ENCODE data around the gene DKC1. TPM values are rescaled to one million over a fixed set of nuclear protein-coding genes. Genes with fewer than 3 reads are reported as not detected.

The DKC1 gene
- total RNA-seq, 2 experiments from 2014 or later = 51.7 to 58.6 TPM

GRCh38 chrX:154734061-154734781 is 28.4 kb upstream of the DKC1 start:
- peak overlapping the region; percentile 40 to 66 for H3K27ac ChIP-seq (ENCODE audit: low read depth in 1 of 2, low read length in 2 of 2)
- H3K36me3 ChIP-seq (ENCODE audit: insufficient read depth, low read length) = no peaks in the 10 kb centered on the region
- H3K9me3 ChIP-seq (ENCODE audit: control insufficient read depth in 1 of 2, insufficient read depth in 1 of 2, low read length in 2 of 2) = no peaks in the 10 kb centered on the region
- ATAC-seq (ENCODE audit: poor library complexity) (peak; percentile 73), DNase-seq (peak in 11 of 14 experiments; percentile 13 to 72 (median 45))
- H3K4me1 ChIP-seq (ENCODE audit: insufficient read depth, low read length) = peaks cover 80% of the 10 kb centered on the region
- Mint-ChIP-seq H3K27me3 (no peaks in the 10 kb centered on the region), H3K4me3 (peak overlapping the region; percentile 81), H3K4me1 (ENCODE audit: low read depth) (peaks cover 90% of the 10 kb centered on the region), H3K9me3 (no peaks in the 10 kb centered on the region), H3K27ac (peak overlapping the region; percentile 94), H3K36me3 (ENCODE audit: low read depth) (no peaks in the 10 kb centered on the region)
- POLR2A ChIA-PET = interaction anchor here (0.8 to 2.1 kb wide), 6 partner anchors 14 to 28 kb away, joined by 3 to 8 read pairs (median 4); partner anchors contain the start of genes DKC1 and GAB3
- TF ChIP-seq CTCF (IDR thresholded peaks at IDR 0.05) = no peak
- peak overlapping the region; percentile 4 for H3K4me3 ChIP-seq (ENCODE audit: low read length)
- intact Hi-C loops (cut with DNase I, micrococcal nuclease) = loop anchor here in 1 of 2 experiments (2.0 kb wide), 2 partner anchors 15 kb away; no protein-coding TSS in a partner anchor
- CTCF ChIA-PET = interaction anchor here (0.7 to 0.8 kb wide), 2 partner anchors 8 to 16 kb away, joined by 3 read pairs; partner anchors contain the start of gene GAB3
- no peaks in the 10 kb centered on the region for H3K27me3 ChIP-seq (ENCODE audit: control insufficient read depth in 1 of 2, insufficient read depth in 2 of 2, low read length in 2 of 2)

- Histone ChIP-seq H3K4me1 (ENCODE audit: insufficient read depth, low read length) (peaks cover 73% of the 10 kb centered on the region), H3K4me3 (ENCODE audit: low read length) (no peak overlapping the region), H3K27ac (ENCODE audit: low read depth in 1 of 2, low read length in 2 of 2) (peak overlapping the region in 1 of 2 donors; percentile 63), H3K27me3 (ENCODE audit: control insufficient read depth in 1 of 2, insufficient read depth in 2 of 2, low read length in 2 of 2) (no peaks in the 10 kb centered on the region), H3K9me3 (ENCODE audit: control insufficient read depth in 1 of 2, insufficient read depth in 1 of 2, low read length in 2 of 2) (no peaks in the 10 kb centered on the region), H3K36me3 (ENCODE audit: insufficient read depth, low read length) (no peaks in the 10 kb centered on the region)
- intact Hi-C loops (cut with DNase I, micrococcal nuclease) = loop anchor here in 1 of 2 experiments (2.0 kb wide), 2 partner anchors 13 to 17 kb away; no protein-coding TSS in a partner anchor
- DNase-seq (no peak), ATAC-seq (ENCODE audit: poor library complexity) (no peak)
- Mint-ChIP-seq H3K27me3 (no peaks in the 10 kb centered on the region), H3K36me3 (ENCODE audit: low read depth) (no peaks in the 10 kb centered on the region), H3K27ac (peak overlapping the region; percentile 94), H3K4me1 (ENCODE audit: low read depth) (peaks cover 86% of the 10 kb centered on the region), H3K9me3 (no peaks in the 10 kb centered on the region), H3K4me3 (peak overlapping the region; percentile 55)
- no peak for TF ChIP-seq CTCF (IDR thresholded peaks at IDR 0.05)
- CTCF ChIA-PET = no interaction called here
- POLR2A ChIA-PET = interaction anchor here (0.9 kb wide), 1 partner anchor 15 kb away, joined by 3 read pairs; the partner anchor contains the start of gene GAB3
Measured at GRCh38 chrX:154735695-154736393, 26.8 kb upstream of the DKC1 start.

GRCh38 chrX:154737136-154737535 is 25.5 kb upstream of the DKC1 start:
- DNase-seq (no peak), ATAC-seq (ENCODE audit: poor library complexity) (no peak)
- Histone ChIP-seq H3K36me3 (ENCODE audit: insufficient read depth, low read length) (no peaks in the 10 kb centered on the region), H3K4me1 (ENCODE audit: insufficient read depth, low read length) (peaks cover 62% of the 10 kb centered on the region), H3K27me3 (ENCODE audit: control insufficient read depth in 1 of 2, insufficient read depth in 2 of 2, low read length in 2 of 2) (no peaks in the 10 kb centered on the region), H3K9me3 (ENCODE audit: control insufficient read depth in 1 of 2, insufficient read depth in 1 of 2, low read length in 2 of 2) (no peaks in the 10 kb centered on the region), H3K27ac (ENCODE audit: low read depth in 1 of 2, low read length in 2 of 2) (no peak overlapping the region), H3K4me3 (ENCODE audit: low read length) (no peak overlapping the region)
- Mint-ChIP-seq H3K27me3 (no peaks in the 10 kb centered on the region), H3K4me3 (no peak overlapping the region), H3K36me3 (ENCODE audit: low read depth) (no peaks in the 10 kb centered on the region), H3K27ac (peak overlapping the region; percentile 94), H3K4me1 (ENCODE audit: low read depth) (peaks cover 73% of the 10 kb centered on the region), H3K9me3 (no peaks in the 10 kb centered on the region)
- no peak for TF ChIP-seq CTCF (IDR thresholded peaks at IDR 0.05)
- intact Hi-C loops (cut with DNase I, micrococcal nuclease) = no loop called here
- ChIA-PET CTCF (no interaction called here), POLR2A (no interaction called here)
